Neural crest cell (in vitro differentiated cells): ENCODE measurements around the gene RFNG. TPM values are rescaled to one million over a fixed set of nuclear protein-coding genes. Genes with fewer than 3 reads are reported as not detected.

Source experiments
- DNase-seq: peaks from one replicate; pipeline ENCODE4 v3.0.0; 2021; ENCODE audit warnings: low read depth, mixed read lengths, low spot score
- H3K27ac Mint-ChIP-seq: one replicate; pipeline ENCODE4 v1.8.0; 2021; ENCODE audit warnings: mild to moderate bottlenecking, mixed read lengths; ENCODE audit not compliant: unreplicated experiment
- H3K27me3 Mint-ChIP-seq: 2 replicates; pipeline ENCODE4 v1.8.0; 2021; ENCODE audit warnings: low read depth, mild to moderate bottlenecking, mixed read lengths
- H3K36me3 Mint-ChIP-seq: 2 replicates; pipeline ENCODE4 v1.8.0; 2021; ENCODE audit warnings: low read depth, mild to moderate bottlenecking, mixed read lengths
- H3K4me1 Mint-ChIP-seq: 2 replicates; pipeline ENCODE4 v1.8.0; 2021; ENCODE audit warnings: mixed read lengths
- H3K4me3 Mint-ChIP-seq: one replicate; pipeline ENCODE4 v1.8.0; 2021; ENCODE audit warnings: mild to moderate bottlenecking, mixed read lengths
- H3K9me3 Mint-ChIP-seq: 2 replicates; pipeline ENCODE4 v1.8.0; 2021; ENCODE audit warnings: mixed read lengths
- total RNA-seq: library from RNA; stranded (reverse); gene quantifications from 2 replicates; pipeline ENCODE4 v1.2.1, GENCODE V29; 2021
- TF ChIP-seq, protein P1 (sequence below): fragments of 200-600 bp; sonication (generic); conservative IDR thresholded peaks from 2 replicates; pipeline ENCODE4 v1.5.0; 2021; ENCODE audit warnings: antibody characterized with exemption, mild to moderate bottlenecking

The RFNG gene
- total RNA-seq, 1 donor from 2014 or later: 46.0 TPM

DNA sequence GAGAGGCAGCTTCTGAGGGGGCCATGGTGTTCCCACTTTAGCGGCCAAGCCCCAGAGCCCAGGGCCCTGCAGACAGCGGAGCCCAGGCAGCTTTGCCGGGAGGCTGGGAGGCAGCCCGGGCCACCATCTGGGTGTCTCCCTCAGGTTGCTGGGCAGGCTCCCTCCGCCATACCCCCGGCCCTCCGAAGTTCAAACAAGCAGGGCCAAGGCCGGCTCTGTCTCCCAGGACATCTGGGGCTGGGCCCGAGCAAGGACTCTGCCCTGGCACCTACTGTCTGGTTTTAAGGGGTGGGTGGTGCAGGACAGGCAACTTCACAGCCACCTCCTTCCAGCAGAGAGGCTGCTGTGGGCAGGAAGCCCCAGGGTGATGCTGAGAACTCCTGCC, 11.4 kb upstream of the RFNG start:
- no peak for DNase-seq
- Mint-ChIP-seq H3K36me3 (no peaks in the 10 kb centered on the region), H3K9me3 (no peaks in the 10 kb centered on the region), H3K4me1 (no peaks in the 10 kb centered on the region), H3K27me3 (no peaks in the 10 kb centered on the region), H3K27ac (no peak overlapping the region), H3K4me3 (no peak overlapping the region)
- TF ChIP-seq, protein P1, sequence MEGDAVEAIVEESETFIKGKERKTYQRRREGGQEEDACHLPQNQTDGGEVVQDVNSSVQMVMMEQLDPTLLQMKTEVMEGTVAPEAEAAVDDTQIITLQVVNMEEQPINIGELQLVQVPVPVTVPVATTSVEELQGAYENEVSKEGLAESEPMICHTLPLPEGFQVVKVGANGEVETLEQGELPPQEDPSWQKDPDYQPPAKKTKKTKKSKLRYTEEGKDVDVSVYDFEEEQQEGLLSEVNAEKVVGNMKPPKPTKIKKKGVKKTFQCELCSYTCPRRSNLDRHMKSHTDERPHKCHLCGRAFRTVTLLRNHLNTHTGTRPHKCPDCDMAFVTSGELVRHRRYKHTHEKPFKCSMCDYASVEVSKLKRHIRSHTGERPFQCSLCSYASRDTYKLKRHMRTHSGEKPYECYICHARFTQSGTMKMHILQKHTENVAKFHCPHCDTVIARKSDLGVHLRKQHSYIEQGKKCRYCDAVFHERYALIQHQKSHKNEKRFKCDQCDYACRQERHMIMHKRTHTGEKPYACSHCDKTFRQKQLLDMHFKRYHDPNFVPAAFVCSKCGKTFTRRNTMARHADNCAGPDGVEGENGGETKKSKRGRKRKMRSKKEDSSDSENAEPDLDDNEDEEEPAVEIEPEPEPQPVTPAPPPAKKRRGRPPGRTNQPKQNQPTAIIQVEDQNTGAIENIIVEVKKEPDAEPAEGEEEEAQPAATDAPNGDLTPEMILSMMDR: no peak

DNA sequence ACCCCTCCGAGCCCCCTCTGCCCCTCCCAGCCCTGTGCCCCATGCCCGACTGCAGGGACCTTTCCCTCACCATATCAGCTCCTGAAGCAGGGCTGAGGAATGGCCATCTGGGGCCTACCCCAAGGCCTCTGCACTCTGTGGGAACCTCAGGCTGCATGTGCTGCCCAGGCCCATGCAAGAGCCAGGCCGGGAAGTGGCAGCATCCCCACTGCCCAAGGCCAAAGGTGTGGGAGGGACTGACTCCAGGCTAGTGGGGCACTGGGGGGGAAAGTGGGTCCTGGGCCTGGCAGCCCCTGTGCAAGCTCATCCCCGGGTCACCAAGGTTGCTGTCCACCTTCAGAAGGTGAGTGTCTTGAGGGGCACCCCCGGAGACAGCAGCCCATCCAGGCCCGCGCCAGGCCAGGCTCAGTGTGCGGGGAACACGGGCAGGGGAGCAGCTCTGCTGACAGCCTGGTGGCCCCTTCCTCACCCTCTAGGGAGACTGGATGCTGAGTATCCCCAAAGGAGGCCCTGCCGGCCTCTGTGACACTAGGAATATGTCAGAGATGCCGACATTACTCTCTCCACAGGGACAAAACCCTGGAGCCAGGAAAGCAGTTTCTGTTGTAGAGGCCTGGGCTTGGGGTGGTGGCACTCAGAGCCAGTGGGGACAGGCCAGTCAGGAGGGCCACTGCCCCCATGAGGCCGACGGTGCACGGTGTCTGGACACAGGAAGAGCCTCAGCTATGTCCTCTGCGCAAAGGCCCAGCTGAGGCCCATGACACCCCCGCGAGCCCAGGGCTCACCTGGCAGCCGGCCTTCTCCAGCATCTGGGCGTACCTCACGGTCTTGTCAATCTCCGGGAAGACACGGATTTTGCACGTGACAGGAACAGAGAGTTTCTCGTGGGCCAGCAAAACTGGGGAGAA, 10.7 kb upstream of the RFNG start:
- H3K27ac Mint-ChIP-seq: no peak overlapping the region
- H3K9me3 Mint-ChIP-seq: no peaks in the 10 kb centered on the region
- peak overlapping the region; percentile 69 for H3K4me3 Mint-ChIP-seq
- no peaks in the 10 kb centered on the region for H3K4me1 Mint-ChIP-seq
- DNase-seq: no peak
- H3K36me3 Mint-ChIP-seq: no peaks in the 10 kb centered on the region
- H3K27me3 Mint-ChIP-seq: no peaks in the 10 kb centered on the region
- TF ChIP-seq, protein P1: no peak

DNA sequence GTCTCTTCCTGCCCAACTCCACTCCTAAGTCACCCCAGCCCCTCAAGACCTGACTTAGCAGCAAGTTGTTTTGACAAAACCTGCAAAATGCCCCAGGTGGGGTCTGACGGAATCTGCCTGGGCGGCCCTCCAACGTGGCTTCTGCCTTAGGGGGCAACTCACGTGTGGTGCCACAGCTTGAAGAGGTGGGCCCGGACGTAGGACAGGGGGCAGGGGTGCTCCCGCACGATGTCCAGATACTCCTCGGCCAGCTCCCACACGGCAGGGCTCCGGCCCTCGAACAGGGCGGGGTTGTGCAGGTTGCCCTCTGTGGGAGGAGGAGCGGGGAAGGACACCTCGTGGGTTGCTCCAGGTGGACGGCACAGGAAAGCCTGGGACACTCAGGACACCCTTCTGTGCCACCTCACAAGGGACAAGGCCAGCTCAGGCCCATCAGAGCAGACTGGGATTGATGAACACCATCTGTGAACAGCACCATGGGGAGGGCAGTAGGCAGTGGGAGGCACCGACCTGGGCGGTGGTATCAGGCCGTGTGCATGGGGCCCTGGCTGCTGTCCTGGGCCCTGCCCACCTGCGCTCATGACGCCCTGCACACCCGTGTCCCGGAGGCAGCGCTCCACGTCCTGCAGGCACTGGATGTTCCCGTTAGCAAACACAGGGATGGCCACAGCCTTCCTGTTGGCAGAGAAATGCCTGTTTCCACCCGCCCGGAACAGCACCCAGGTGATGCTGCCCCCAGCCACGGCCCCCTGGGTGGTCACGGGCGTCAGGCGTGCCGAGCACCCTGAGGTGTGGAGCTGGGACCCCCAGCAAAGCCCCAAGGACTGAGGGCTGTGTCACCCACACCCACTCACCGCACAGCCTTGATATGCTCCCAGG, 9.7 kb upstream of the RFNG start:
- DNase-seq: no peak
- H3K27me3 Mint-ChIP-seq: no peaks in the 10 kb centered on the region
- TF ChIP-seq, protein P1: no peak
- no peaks in the 10 kb centered on the region for H3K9me3 Mint-ChIP-seq
- no peak overlapping the region for H3K27ac Mint-ChIP-seq
- no peak overlapping the region for H3K4me3 Mint-ChIP-seq
- no peaks in the 10 kb centered on the region for H3K36me3 Mint-ChIP-seq
- no peaks in the 10 kb centered on the region for H3K4me1 Mint-ChIP-seq

DNA sequence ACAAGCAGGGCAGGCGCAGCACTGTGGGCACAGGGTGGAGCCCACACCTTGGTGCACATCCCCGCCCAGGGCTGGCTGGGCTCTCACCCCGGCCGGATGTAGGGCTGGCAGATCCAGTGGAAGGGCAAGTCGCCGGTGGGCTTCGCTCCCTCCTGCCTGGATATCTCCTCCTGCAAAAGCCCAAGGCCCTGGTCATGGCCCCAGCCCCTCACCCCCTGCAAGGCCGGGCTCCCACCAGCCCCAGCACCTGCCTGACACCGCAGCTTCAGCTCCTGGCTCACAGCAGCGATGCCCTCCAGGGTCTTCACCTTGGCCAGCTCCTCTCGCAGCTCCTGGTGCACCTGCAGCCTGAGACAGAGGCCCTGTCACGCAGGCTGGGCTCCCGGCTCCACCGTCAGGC, 9.0 kb upstream of the RFNG start:
- DNase-seq: no peak
- Mint-ChIP-seq H3K36me3 (no peaks in the 10 kb centered on the region), H3K27ac (no peak overlapping the region), H3K4me3 (peak overlapping the region; percentile 77), H3K4me1 (no peaks in the 10 kb centered on the region), H3K9me3 (no peaks in the 10 kb centered on the region), H3K27me3 (no peaks in the 10 kb centered on the region)
- TF ChIP-seq, protein P1: no peak

DNA sequence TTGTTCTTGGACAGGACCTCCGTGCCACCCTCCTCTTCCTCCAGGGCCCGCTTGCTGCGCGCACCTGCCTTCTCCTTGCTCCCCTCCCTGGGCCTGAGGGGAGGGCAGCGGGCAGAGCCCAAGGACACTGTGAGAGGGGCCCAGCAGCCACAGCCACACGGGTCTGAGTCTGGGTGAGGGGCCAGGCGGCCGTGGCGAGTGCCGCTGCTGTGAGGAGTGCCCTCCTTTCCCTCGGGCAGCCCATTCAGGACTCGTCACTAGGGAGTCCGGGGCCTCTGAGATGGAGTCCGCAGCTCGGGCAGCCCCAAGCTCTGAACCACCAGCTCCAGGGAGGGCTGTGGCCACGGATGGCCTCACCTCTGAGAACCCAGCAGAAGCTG, 8.4 kb upstream of the RFNG start:
- Mint-ChIP-seq H3K36me3 (no peaks in the 10 kb centered on the region), H3K27ac (no peak overlapping the region), H3K27me3 (no peaks in the 10 kb centered on the region), H3K9me3 (no peaks in the 10 kb centered on the region), H3K4me1 (no peaks in the 10 kb centered on the region), H3K4me3 (peak overlapping the region; percentile 77)
- no peak for DNase-seq
- TF ChIP-seq, protein P1: no peak
